H1 (cell line): ENCODE data around the gene CCL26. TPM values are rescaled to one million over a fixed set of nuclear protein-coding genes. Genes with fewer than 3 reads are reported as not detected.

Experiments
- CTCF ChIA-PET: fragments of 300-600 bp; sonication (Branson Sonifier 250); formaldehyde crosslinking; loops from one replicate; lab custom pipeline; 2021; ENCODE audit not compliant: partially characterized antibody; lab: Charles Lee
- POLR2A ChIA-PET: fragments of 300-600 bp; sonication (Branson Sonifier 250); formaldehyde crosslinking; loops from one replicate; lab custom pipeline; 2021; ENCODE audit warnings: inconsistent platforms; ENCODE audit not compliant: partially characterized antibody; lab: Charles Lee
- DNase-seq, 2 experiments: peaks; one replicate each; pipeline versions ENCODE4 v3.0.0 to v3.0.0-alpha.2; 2010 to 2022; ENCODE audit warnings: low spot score in 2 of 2, low read depth in 1 of 2, mixed read lengths in 1 of 2
- FAIRE-seq: peaks from 2 replicates; lab custom pipeline; 2011; peaks lifted over from hg19 to GRCh38; lab: Jason Lieb, UNC
- H2AFZ ChIP-seq: 2 replicates; pipeline ENCODE4 v1.8.1; 2012; ENCODE audit warnings: low read length, inconsistent platforms
- H2AK5ac ChIP-seq: 2 replicates; pipeline ENCODE4 v1.6.1; 2013; ENCODE audit warnings: low read depth, low read length
- H2BK120ac ChIP-seq: replicated peaks from 2 replicates; pipeline ENCODE3; 2013; ENCODE audit warnings: low read depth, low read length, inconsistent platforms
- H2BK12ac ChIP-seq: 2 replicates; pipeline ENCODE4 v1.6.1; 2013; ENCODE audit warnings: low read depth, low read length
- H2BK15ac ChIP-seq: 2 replicates; pipeline ENCODE4 v1.6.1; 2013; ENCODE audit warnings: low read length
- H2BK20ac ChIP-seq: 2 replicates; pipeline ENCODE4 v1.6.1; 2013; ENCODE audit warnings: low read length
- H2BK5ac ChIP-seq: 2 replicates; pipeline ENCODE4 v1.6.1; 2013; ENCODE audit warnings: low read depth, low read length
- H3K14ac ChIP-seq: 2 replicates; pipeline ENCODE4 v1.6.1; 2013; ENCODE audit warnings: inconsistent platforms; ENCODE audit not compliant: insufficient read length
- H3K18ac ChIP-seq: 2 replicates; pipeline ENCODE4 v1.6.1; 2013; ENCODE audit warnings: low read length; ENCODE audit errors: extremely low read depth
- H3K23ac ChIP-seq: 2 replicates; pipeline ENCODE4 v1.6.1; 2013; ENCODE audit warnings: inconsistent platforms; ENCODE audit not compliant: insufficient read length
- H3K23me2 ChIP-seq: 2 replicates; pipeline ENCODE4 v1.6.1; 2013; ENCODE audit warnings: low read depth, low read length
- H3K27ac ChIP-seq: 2 replicates; pipeline ENCODE4 v1.6.1; 2011; ENCODE audit warnings: low read depth, low read length, inconsistent platforms
- H3K27me3 ChIP-seq, 4 experiments: replicated peaks in 1 of 4; 1 replicate in 1 of 4; 2 replicates in 3 of 4; pipeline versions ENCODE4 v1.6.1 to v1.8.1; 2011 to 2013; ENCODE audit warnings: low read length in 3 of 4, mild to moderate bottlenecking in 3 of 4, inconsistent platforms in 2 of 4, mixed read lengths in 2 of 4, moderate library complexity in 1 of 4; ENCODE audit not compliant: control insufficient read depth in 3 of 4, insufficient read depth in 3 of 4; ENCODE audit errors: extremely low read depth in 1 of 4
- H3K36me3 ChIP-seq, 4 experiments: 2 replicates each; pipeline versions ENCODE4 v1.6.1 to v1.8.1; 2011 to 2013; ENCODE audit warnings: mild to moderate bottlenecking in 4 of 4, low read length in 3 of 4, moderate library complexity in 2 of 4, control low read depth in 1 of 4, inconsistent platforms in 1 of 4; ENCODE audit not compliant: insufficient read depth in 4 of 4, control insufficient read depth in 2 of 4
- H3K4ac ChIP-seq: replicated peaks from 2 replicates; pipeline ENCODE3; 2013; ENCODE audit warnings: low read length, low read depth, mixed read lengths, inconsistent platforms; ENCODE audit not compliant: insufficient read length
- H3K4me1 ChIP-seq, 4 experiments: replicated peaks in 1 of 4; 1 replicate in 1 of 4; 2 replicates in 3 of 4; pipeline versions ENCODE4 v1.6.1 to v1.8.1; 2011 to 2013; ENCODE audit warnings: low read length in 3 of 4, inconsistent platforms in 2 of 4, mixed read lengths in 1 of 4; ENCODE audit not compliant: insufficient read depth in 4 of 4, control insufficient read depth in 3 of 4
- H3K4me2 ChIP-seq, 2 experiments: 2 replicates each; pipeline versions ENCODE4 v1.6.1 to v1.8.1; 2011 to 2013; ENCODE audit warnings: low read depth in 2 of 2, low read length in 2 of 2, control low read depth in 1 of 2, inconsistent platforms in 1 of 2, mild to moderate bottlenecking in 1 of 2; ENCODE audit not compliant: insufficient read depth in 1 of 2
- H3K4me3 ChIP-seq, 4 experiments: fragments of 200-600, 300-600 bp in 1 of 4; sonication (generic), shearing (Covaris generic), sonication (Bioruptor Twin) in 1 of 4; 2 replicates each; pipeline versions ENCODE4 v1.5.1 to v1.8.1; 2011 to 2016; ENCODE audit warnings: low read length in 4 of 4, low read depth in 3 of 4, control low read depth in 2 of 4, inconsistent platforms in 2 of 4, mild to moderate bottlenecking in 2 of 4, mixed read lengths in 1 of 4, moderate library complexity in 1 of 4; ENCODE audit not compliant: insufficient read depth in 2 of 4; ENCODE audit errors: extremely low read depth in 1 of 4
- H3K56ac ChIP-seq: replicated peaks from 2 replicates; pipeline ENCODE3; 2013; ENCODE audit warnings: low read depth, mild to moderate bottlenecking, mixed read lengths, low read length, inconsistent platforms; ENCODE audit not compliant: insufficient read length
- H3K79me1 ChIP-seq: 2 replicates; pipeline ENCODE4 v1.6.1; 2013; ENCODE audit warnings: low read depth, low read length, control low read depth
- H3K79me2 ChIP-seq, 2 experiments: 2 replicates each; pipeline versions ENCODE4 v1.6.1 to v1.8.1; 2012 to 2013; ENCODE audit warnings: low read length in 2 of 2, mild to moderate bottlenecking in 2 of 2, inconsistent platforms in 1 of 2; ENCODE audit not compliant: insufficient read depth in 2 of 2, control insufficient read depth in 1 of 2
- H3K9ac ChIP-seq, 4 experiments: replicated peaks in 1 of 4; 1 replicate in 1 of 4; 2 replicates in 3 of 4; pipeline versions ENCODE4 v1.6.1 to v1.8.1; 2011 to 2013; ENCODE audit warnings: low read depth in 3 of 4, low read length in 3 of 4, control low read depth in 2 of 4, mild to moderate bottlenecking in 2 of 4, moderate library complexity in 2 of 4, inconsistent platforms in 1 of 4; ENCODE audit errors: extremely low read depth in 1 of 4
- H3K9me3 ChIP-seq, 2 experiments: 2 replicates each; pipeline versions ENCODE4 v1.6.1 to v1.8.1; 2012 to 2013; ENCODE audit warnings: mild to moderate bottlenecking in 2 of 2, moderate library complexity in 2 of 2, control low read depth in 1 of 2, inconsistent platforms in 1 of 2, low read depth in 1 of 2, low read length in 1 of 2, mixed read lengths in 1 of 2; ENCODE audit not compliant: insufficient read depth in 2 of 2
- H4K20me1 ChIP-seq, 2 experiments: replicated peaks in 1 of 2; 2 replicates each; pipeline versions ENCODE3 to v1.8.1; 2011 to 2013; ENCODE audit warnings: inconsistent platforms in 2 of 2, low read length in 2 of 2, mild to moderate bottlenecking in 1 of 2; ENCODE audit not compliant: insufficient read depth in 2 of 2, control insufficient read depth in 1 of 2
- H4K5ac ChIP-seq: 2 replicates; pipeline ENCODE4 v1.6.1; 2013; ENCODE audit warnings: low read length, low read depth, mixed read lengths, inconsistent platforms; ENCODE audit not compliant: insufficient read length
- H4K8ac ChIP-seq: 2 replicates; pipeline ENCODE4 v1.8.0; 2013; ENCODE audit warnings: mild to moderate bottlenecking, moderate library complexity, low read length, inconsistent platforms; ENCODE audit not compliant: insufficient read depth; ENCODE audit errors: extremely low read depth
- H4K91ac ChIP-seq: replicated peaks from 2 replicates; pipeline ENCODE3; 2013; ENCODE audit warnings: low read length, mixed read lengths, inconsistent platforms; ENCODE audit not compliant: insufficient read length
- ASH2L ChIP-seq: fragments of 200-600, 300-600 bp; sonication (generic); IDR thresholded peaks from one replicate; pipeline ENCODE4 v1.7.1; 2017; ENCODE audit warnings: low read length
- CHD1 ChIP-seq: IDR thresholded peaks from 2 replicates; pipeline ENCODE4 v1.6.1; 2012; ENCODE audit warnings: low read depth, low read length, improper control_type of control experiment
- CREB1 ChIP-seq: IDR thresholded peaks from 2 replicates; pipeline ENCODE4 v1.6.1; 2012; ENCODE audit warnings: inconsistent platforms
- NRF1 ChIP-seq: IDR thresholded peaks from 2 replicates; pipeline ENCODE4 v1.6.1; 2011; ENCODE audit warnings: mild to moderate bottlenecking, low read depth, low read length, improper control_type of control experiment
- RAD21 ChIP-seq, 2 experiments: IDR thresholded peaks in 1 of 2; conservative IDR thresholded peaks in 1 of 2; 2 replicates each; pipeline ENCODE4 v1.6.1; 2011; ENCODE audit warnings: low read depth in 2 of 2, low read length in 2 of 2, improper control_type of control experiment in 1 of 2, inconsistent platforms in 1 of 2, mild to moderate bottlenecking in 1 of 2, moderate library complexity in 1 of 2
- TAF7 ChIP-seq: optimal IDR thresholded peaks from 2 replicates; pipeline ENCODE3; 2011; ENCODE audit warnings: low read depth, mild to moderate bottlenecking, inconsistent platforms, low read length, moderate library complexity, borderline replicate concordance
- TCF12 ChIP-seq: IDR thresholded peaks from 2 replicates; pipeline ENCODE4 v1.6.1; 2011; ENCODE audit warnings: low read depth, mild to moderate bottlenecking, low read length
- TEAD4 ChIP-seq: IDR thresholded peaks from 2 replicates; pipeline ENCODE4 v1.6.1; 2012; ENCODE audit warnings: low read depth, low read length, inconsistent platforms, mixed read lengths
- YY1 ChIP-seq: IDR thresholded peaks from 2 replicates; pipeline ENCODE4 v1.6.1; 2011; ENCODE audit warnings: low read depth, mild to moderate bottlenecking, low read length
- ZNF274 ChIP-seq: IDR thresholded peaks from 2 replicates; pipeline ENCODE4 v1.7.0; 2012; ENCODE audit warnings: low read length, borderline replicate concordance; ENCODE audit errors: extremely low read depth
- WGBS, 2 experiments: shearing (Covaris generic) in 1 of 2; methylation state at CpG; one replicate each; pipeline versions ENCODE4 v1.1.6 to v1.1.7; 2013 to 2015; ENCODE audit warnings: low lambda C conversion rate in 2 of 2, mixed read lengths in 2 of 2, inconsistent platforms in 1 of 2, low coverage in 1 of 2, missing lambda C conversion rate in 1 of 2; ENCODE audit not compliant: insufficient replicate concordance in 2 of 2, insufficient coverage in 1 of 2, insufficient read length in 1 of 2; ENCODE audit errors: extremely low coverage in 1 of 2, missing lambda C conversion rate in 1 of 2; 5-methylcytosine and 5-hydroxymethylcytosine counted together
- polyA plus RNA-seq, 7 experiments: library from polyadenylated mRNA; depleted of rRNA in 3 of 7; stranded (reverse) in 5 of 7; unstranded in 2 of 7; fragments of >200 nt in 5 of 7; fragments of 200-250 nt in 2 of 7; gene quantifications; 1 replicate in 5 of 7; 2 replicates in 1 of 7; 4 replicates in 1 of 7; pipeline versions ENCODE4 v1.2.1 to v1.2.3, GENCODE V29; 2011 to 2013; ENCODE audit warnings: missing spikeins in 2 of 7, mixed read lengths in 2 of 7
- total RNA-seq: library from RNA; stranded (reverse); fragmentation: NEBNext Ultra II Directional; extraction: Animal tissue kit (Norgen Biotek cat#: 25700); gene quantifications from 2 replicates; pipeline ENCODE4 v1.2.1, GENCODE V29; 2021

Gene CCL26
- total and polyA plus RNA-seq, 2 of the 8 experiments (the other 6 are each of a cell fraction or from before 2014, with no cell fraction given): 8.7 to 14.9 TPM

- H4K91ac ChIP-seq: no peak overlapping the region
- peaks cover 0 to 5% (median 4%) of the 10 kb centered on the region in 4 experiments; a peak in 1 of 7 replicates for H3K27me3 ChIP-seq
- no peak overlapping the region for H2BK20ac ChIP-seq
- H3K4me2 ChIP-seq: peak overlapping the region; percentile 65 to 86
- H3K4me3 ChIP-seq: peak overlapping the region; percentile 60 to 95 (median 75)
- no peak for FAIRE-seq
- POLR2A ChIA-PET: interaction anchor here (0.7 to 1.7 kb wide), 7 partner anchors 9 to 175 kb away, joined by 3 to 7 read pairs (median 4); partner anchors contain the start of gene POR
- no peak for DNase-seq
- no peak overlapping the region for H3K23ac ChIP-seq
- H3K79me2 ChIP-seq: no peaks in the 10 kb centered on the region
- no peaks in the 10 kb centered on the region for H3K9me3 ChIP-seq
- no peak overlapping the region for H2BK120ac ChIP-seq
- peaks cover 9% of the 10 kb centered on the region; the same call in 1 of the 2 replicates for H3K23me2 ChIP-seq
- peaks cover 0 to 1% of the 10 kb centered on the region in 2 experiments for H4K20me1 ChIP-seq
- no peak overlapping the region for H3K56ac ChIP-seq
- no peak overlapping the region for H3K14ac ChIP-seq
- no peaks in the 10 kb centered on the region for H3K79me1 ChIP-seq
- peaks cover 0 to 7% (median 5%) of the 10 kb centered on the region in 4 experiments; a peak in 6 of 7 replicates for H3K4me1 ChIP-seq
- no peak overlapping the region for H3K4ac ChIP-seq
- H2AK5ac ChIP-seq: no peak overlapping the region
- 62% methylated on average over 26 of the region's 26 CpGs; no CpG with 5 or more reads in 1 of the 2 experiments for WGBS, 2 experiments
- no peak overlapping the region for H3K27ac ChIP-seq
- 0 out of 2 replicates have a peak overlapping the region, but pooled peaks have one; percentile 1 for H2AFZ ChIP-seq
- H2BK5ac ChIP-seq: no peak overlapping the region
- CTCF ChIA-PET: interaction anchor here (1.0 to 5.3 kb wide), 4 partner anchors 12 to 22 kb away, joined by 3 to 39 read pairs (median 4); no protein-coding TSS in a partner anchor
- TF ChIP-seq ASH2L (no peak), CHD1 (no peak), RAD21 (IDR thresholded peaks at IDR 0.05 in 1 of 2, conservative IDR thresholded peaks at IDR 0.05 in 1 of 2; ENCODE audit: low read depth in 2 of 2, low read length in 2 of 2) (no peak), ZNF274 (no peak), TCF12 (no peak), TEAD4 (no peak), YY1 (no peak), TAF7 (no peak), CREB1 (no peak), NRF1 (no peak)
- no peak overlapping the region; the same call in 1 of the 2 replicates for H4K8ac ChIP-seq
- no peaks in the 10 kb centered on the region for H3K36me3 ChIP-seq
- no peak overlapping the region for H2BK15ac ChIP-seq
- no peak overlapping the region for H4K5ac ChIP-seq
- no peak overlapping the region for H2BK12ac ChIP-seq
- peak overlapping the region in 2 of 4 experiments; percentile 33 to 38; a peak in 3 of 7 replicates for H3K9ac ChIP-seq
- H3K18ac ChIP-seq: peak overlapping the region; percentile 60; the same call in 1 of the 2 replicates
Measured at GRCh38 chr7:75739796-75740672, 32.0 kb downstream of the CCL26 start.
